H1 (cell line): ENCODE results near the gene ITGB2. TPM values are rescaled to one million over a fixed set of nuclear protein-coding genes. Genes with fewer than 3 reads are reported as not detected.

Experiments
- CTCF ChIA-PET: fragments of 300-600 bp; sonication (Branson Sonifier 250); formaldehyde crosslinking; loops from one replicate; lab custom pipeline; 2021; ENCODE audit not compliant: partially characterized antibody; lab: Charles Lee
- POLR2A ChIA-PET: fragments of 300-600 bp; sonication (Branson Sonifier 250); formaldehyde crosslinking; loops from one replicate; lab custom pipeline; 2021; ENCODE audit warnings: inconsistent platforms; ENCODE audit not compliant: partially characterized antibody; lab: Charles Lee
- DNase-seq, 2 experiments: peaks; one replicate each; pipeline versions ENCODE4 v3.0.0 to v3.0.0-alpha.2; 2010 to 2022; ENCODE audit warnings: low spot score in 2 of 2, low read depth in 1 of 2, mixed read lengths in 1 of 2
- FAIRE-seq: peaks from 2 replicates; lab custom pipeline; 2011; peaks lifted over from hg19 to GRCh38; lab: Jason Lieb, UNC
- H2AFZ ChIP-seq: 2 replicates; pipeline ENCODE4 v1.8.1; 2012; ENCODE audit warnings: low read length, inconsistent platforms
- H2AK5ac ChIP-seq: 2 replicates; pipeline ENCODE4 v1.6.1; 2013; ENCODE audit warnings: low read depth, low read length
- H2BK120ac ChIP-seq: replicated peaks from 2 replicates; pipeline ENCODE3; 2013; ENCODE audit warnings: low read depth, low read length, inconsistent platforms
- H2BK12ac ChIP-seq: 2 replicates; pipeline ENCODE4 v1.6.1; 2013; ENCODE audit warnings: low read depth, low read length
- H2BK15ac ChIP-seq: 2 replicates; pipeline ENCODE4 v1.6.1; 2013; ENCODE audit warnings: low read length
- H2BK20ac ChIP-seq: 2 replicates; pipeline ENCODE4 v1.6.1; 2013; ENCODE audit warnings: low read length
- H2BK5ac ChIP-seq: 2 replicates; pipeline ENCODE4 v1.6.1; 2013; ENCODE audit warnings: low read depth, low read length
- H3K14ac ChIP-seq: 2 replicates; pipeline ENCODE4 v1.6.1; 2013; ENCODE audit warnings: inconsistent platforms; ENCODE audit not compliant: insufficient read length
- H3K18ac ChIP-seq: 2 replicates; pipeline ENCODE4 v1.6.1; 2013; ENCODE audit warnings: low read length; ENCODE audit errors: extremely low read depth
- H3K23ac ChIP-seq: 2 replicates; pipeline ENCODE4 v1.6.1; 2013; ENCODE audit warnings: inconsistent platforms; ENCODE audit not compliant: insufficient read length
- H3K23me2 ChIP-seq: 2 replicates; pipeline ENCODE4 v1.6.1; 2013; ENCODE audit warnings: low read depth, low read length
- H3K27ac ChIP-seq: 2 replicates; pipeline ENCODE4 v1.6.1; 2011; ENCODE audit warnings: low read depth, low read length, inconsistent platforms
- H3K27me3 ChIP-seq, 4 experiments: replicated peaks in 1 of 4; 1 replicate in 1 of 4; 2 replicates in 3 of 4; pipeline versions ENCODE4 v1.6.1 to v1.8.1; 2011 to 2013; ENCODE audit warnings: low read length in 3 of 4, mild to moderate bottlenecking in 3 of 4, inconsistent platforms in 2 of 4, mixed read lengths in 2 of 4, moderate library complexity in 1 of 4; ENCODE audit not compliant: control insufficient read depth in 3 of 4, insufficient read depth in 3 of 4; ENCODE audit errors: extremely low read depth in 1 of 4
- H3K36me3 ChIP-seq, 4 experiments: 2 replicates each; pipeline versions ENCODE4 v1.6.1 to v1.8.1; 2011 to 2013; ENCODE audit warnings: mild to moderate bottlenecking in 4 of 4, low read length in 3 of 4, moderate library complexity in 2 of 4, control low read depth in 1 of 4, inconsistent platforms in 1 of 4; ENCODE audit not compliant: insufficient read depth in 4 of 4, control insufficient read depth in 2 of 4
- H3K4ac ChIP-seq: replicated peaks from 2 replicates; pipeline ENCODE3; 2013; ENCODE audit warnings: low read length, low read depth, mixed read lengths, inconsistent platforms; ENCODE audit not compliant: insufficient read length
- H3K4me1 ChIP-seq, 4 experiments: replicated peaks in 1 of 4; 1 replicate in 1 of 4; 2 replicates in 3 of 4; pipeline versions ENCODE4 v1.6.1 to v1.8.1; 2011 to 2013; ENCODE audit warnings: low read length in 3 of 4, inconsistent platforms in 2 of 4, mixed read lengths in 1 of 4; ENCODE audit not compliant: insufficient read depth in 4 of 4, control insufficient read depth in 3 of 4
- H3K4me2 ChIP-seq, 2 experiments: 2 replicates each; pipeline versions ENCODE4 v1.6.1 to v1.8.1; 2011 to 2013; ENCODE audit warnings: low read depth in 2 of 2, low read length in 2 of 2, control low read depth in 1 of 2, inconsistent platforms in 1 of 2, mild to moderate bottlenecking in 1 of 2; ENCODE audit not compliant: insufficient read depth in 1 of 2
- H3K4me3 ChIP-seq, 4 experiments: fragments of 200-600, 300-600 bp in 1 of 4; sonication (generic), shearing (Covaris generic), sonication (Bioruptor Twin) in 1 of 4; 2 replicates each; pipeline versions ENCODE4 v1.5.1 to v1.8.1; 2011 to 2016; ENCODE audit warnings: low read length in 4 of 4, low read depth in 3 of 4, control low read depth in 2 of 4, inconsistent platforms in 2 of 4, mild to moderate bottlenecking in 2 of 4, mixed read lengths in 1 of 4, moderate library complexity in 1 of 4; ENCODE audit not compliant: insufficient read depth in 2 of 4; ENCODE audit errors: extremely low read depth in 1 of 4
- H3K56ac ChIP-seq: replicated peaks from 2 replicates; pipeline ENCODE3; 2013; ENCODE audit warnings: low read depth, mild to moderate bottlenecking, mixed read lengths, low read length, inconsistent platforms; ENCODE audit not compliant: insufficient read length
- H3K79me1 ChIP-seq: 2 replicates; pipeline ENCODE4 v1.6.1; 2013; ENCODE audit warnings: low read depth, low read length, control low read depth
- H3K79me2 ChIP-seq, 2 experiments: 2 replicates each; pipeline versions ENCODE4 v1.6.1 to v1.8.1; 2012 to 2013; ENCODE audit warnings: low read length in 2 of 2, mild to moderate bottlenecking in 2 of 2, inconsistent platforms in 1 of 2; ENCODE audit not compliant: insufficient read depth in 2 of 2, control insufficient read depth in 1 of 2
- H3K9ac ChIP-seq, 4 experiments: replicated peaks in 1 of 4; 1 replicate in 1 of 4; 2 replicates in 3 of 4; pipeline versions ENCODE4 v1.6.1 to v1.8.1; 2011 to 2013; ENCODE audit warnings: low read depth in 3 of 4, low read length in 3 of 4, control low read depth in 2 of 4, mild to moderate bottlenecking in 2 of 4, moderate library complexity in 2 of 4, inconsistent platforms in 1 of 4; ENCODE audit errors: extremely low read depth in 1 of 4
- H3K9me3 ChIP-seq, 2 experiments: 2 replicates each; pipeline versions ENCODE4 v1.6.1 to v1.8.1; 2012 to 2013; ENCODE audit warnings: mild to moderate bottlenecking in 2 of 2, moderate library complexity in 2 of 2, control low read depth in 1 of 2, inconsistent platforms in 1 of 2, low read depth in 1 of 2, low read length in 1 of 2, mixed read lengths in 1 of 2; ENCODE audit not compliant: insufficient read depth in 2 of 2
- H4K20me1 ChIP-seq, 2 experiments: replicated peaks in 1 of 2; 2 replicates each; pipeline versions ENCODE3 to v1.8.1; 2011 to 2013; ENCODE audit warnings: inconsistent platforms in 2 of 2, low read length in 2 of 2, mild to moderate bottlenecking in 1 of 2; ENCODE audit not compliant: insufficient read depth in 2 of 2, control insufficient read depth in 1 of 2
- H4K5ac ChIP-seq: 2 replicates; pipeline ENCODE4 v1.6.1; 2013; ENCODE audit warnings: low read length, low read depth, mixed read lengths, inconsistent platforms; ENCODE audit not compliant: insufficient read length
- H4K8ac ChIP-seq: 2 replicates; pipeline ENCODE4 v1.8.0; 2013; ENCODE audit warnings: mild to moderate bottlenecking, moderate library complexity, low read length, inconsistent platforms; ENCODE audit not compliant: insufficient read depth; ENCODE audit errors: extremely low read depth
- H4K91ac ChIP-seq: replicated peaks from 2 replicates; pipeline ENCODE3; 2013; ENCODE audit warnings: low read length, mixed read lengths, inconsistent platforms; ENCODE audit not compliant: insufficient read length
- ASH2L ChIP-seq: fragments of 200-600, 300-600 bp; sonication (generic); IDR thresholded peaks from one replicate; pipeline ENCODE4 v1.7.1; 2017; ENCODE audit warnings: low read length
- CHD1 ChIP-seq: IDR thresholded peaks from 2 replicates; pipeline ENCODE4 v1.6.1; 2012; ENCODE audit warnings: low read depth, low read length, improper control_type of control experiment
- CREB1 ChIP-seq: IDR thresholded peaks from 2 replicates; pipeline ENCODE4 v1.6.1; 2012; ENCODE audit warnings: inconsistent platforms
- HDAC6 ChIP-seq: IDR thresholded peaks from one replicate; pipeline ENCODE4 v1.7.1; 2012; ENCODE audit warnings: low read depth, mild to moderate bottlenecking, inconsistent platforms, low read length, moderate library complexity
- JUN ChIP-seq: IDR thresholded peaks from 2 replicates; pipeline ENCODE4 v1.6.1; 2011; ENCODE audit warnings: low read depth, mild to moderate bottlenecking, improper control_type of control experiment, low read length
- KDM4A ChIP-seq: IDR thresholded peaks from one replicate; pipeline ENCODE4 v1.7.1; 2012; ENCODE audit warnings: low read depth, mild to moderate bottlenecking, moderate library complexity, low read length, inconsistent platforms; ENCODE audit not compliant: severe bottlenecking
- NRF1 ChIP-seq: IDR thresholded peaks from 2 replicates; pipeline ENCODE4 v1.6.1; 2011; ENCODE audit warnings: mild to moderate bottlenecking, low read depth, low read length, improper control_type of control experiment
- RBBP5 ChIP-seq: IDR thresholded peaks from 2 replicates; pipeline ENCODE4 v1.7.1; 2012; ENCODE audit warnings: low read depth, mild to moderate bottlenecking, inconsistent platforms, low read length, moderate library complexity, borderline replicate concordance
- WGBS, 2 experiments: shearing (Covaris generic) in 1 of 2; methylation state at CpG; one replicate each; pipeline versions ENCODE4 v1.1.6 to v1.1.7; 2013 to 2015; ENCODE audit warnings: low lambda C conversion rate in 2 of 2, mixed read lengths in 2 of 2, inconsistent platforms in 1 of 2, low coverage in 1 of 2, missing lambda C conversion rate in 1 of 2; ENCODE audit not compliant: insufficient replicate concordance in 2 of 2, insufficient coverage in 1 of 2, insufficient read length in 1 of 2; ENCODE audit errors: extremely low coverage in 1 of 2, missing lambda C conversion rate in 1 of 2; 5-methylcytosine and 5-hydroxymethylcytosine counted together
- polyA plus RNA-seq, 7 experiments: library from polyadenylated mRNA; depleted of rRNA in 3 of 7; stranded (reverse) in 5 of 7; unstranded in 2 of 7; fragments of >200 nt in 5 of 7; fragments of 200-250 nt in 2 of 7; gene quantifications; 1 replicate in 5 of 7; 2 replicates in 1 of 7; 4 replicates in 1 of 7; pipeline versions ENCODE4 v1.2.1 to v1.2.3, GENCODE V29; 2011 to 2013; ENCODE audit warnings: missing spikeins in 2 of 7, mixed read lengths in 2 of 7
- total RNA-seq: library from RNA; stranded (reverse); fragmentation: NEBNext Ultra II Directional; extraction: Animal tissue kit (Norgen Biotek cat#: 25700); gene quantifications from 2 replicates; pipeline ENCODE4 v1.2.1, GENCODE V29; 2021
- TF ChIP-seq, protein P1 (sequence below): IDR thresholded peaks from 2 replicates; pipeline ENCODE4 v1.6.1; 2012; ENCODE audit warnings: low read length, inconsistent platforms
- TF ChIP-seq, protein P2 (sequence below): IDR thresholded peaks from 2 replicates; pipeline ENCODE4 v1.6.1; 2011; ENCODE audit warnings: low read length, improper control_type of control experiment

The ITGB2 gene
- total and polyA plus RNA-seq, 2 of the 8 experiments (the other 6 are each of a cell fraction or from before 2014, with no cell fraction given) = 0.24 to 0.63 TPM

DNA sequence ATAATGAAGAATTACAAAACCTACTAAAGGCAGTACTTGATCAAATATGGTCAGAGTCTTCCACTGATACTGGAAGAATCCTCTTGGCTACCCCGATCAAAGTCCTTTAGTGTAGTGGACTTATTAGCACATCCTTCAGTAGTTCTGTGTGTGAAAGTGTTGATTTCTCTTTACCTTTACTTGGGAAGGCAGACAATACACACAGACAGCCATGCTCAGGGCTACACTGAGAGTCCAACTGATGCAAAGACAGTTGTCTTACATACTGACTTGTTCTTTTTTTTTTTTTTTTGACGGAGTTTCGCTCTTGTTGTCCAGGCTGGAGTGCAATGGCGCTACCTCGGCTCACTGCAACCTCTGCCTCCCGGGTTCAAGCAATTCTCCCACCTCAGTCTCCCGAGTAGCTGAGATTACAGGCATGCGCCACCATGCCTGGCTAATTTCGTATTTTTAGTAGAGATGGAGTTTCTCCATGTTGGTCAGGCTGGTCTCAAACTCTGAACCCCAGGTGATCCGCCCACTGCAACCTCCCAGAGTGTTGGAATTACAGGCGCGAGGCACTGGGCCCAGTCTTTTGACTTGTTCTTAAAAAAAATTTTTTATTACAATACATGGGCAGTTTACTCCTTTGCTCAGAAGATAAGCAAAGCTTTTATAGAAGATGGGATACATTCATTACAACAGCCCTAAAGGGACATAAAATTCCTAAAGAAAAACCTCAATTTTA, 43.7 kb downstream of the ITGB2 start:
- no peak overlapping the region for H2BK120ac ChIP-seq
- H4K5ac ChIP-seq = no peak overlapping the region
- H2AK5ac ChIP-seq = no peak overlapping the region
- H3K79me2 ChIP-seq = peaks cover 8 to 11% of the 10 kb centered on the region in 2 experiments
- no peak overlapping the region for H3K4me2 ChIP-seq
- no peak overlapping the region for H2BK20ac ChIP-seq
- no peak overlapping the region for H2BK5ac ChIP-seq
- ChIA-PET CTCF (interaction anchor here (0.6 to 1.3 kb wide), 6 partner anchors 16 to 263 kb away, joined by 3 read pairs; no protein-coding TSS in a partner anchor), POLR2A (no interaction called here)
- no peak overlapping the region for H3K23ac ChIP-seq
- FAIRE-seq (no peak), DNase-seq (no peak)
- H3K9me3 ChIP-seq = no peaks in the 10 kb centered on the region
- no peak overlapping the region for H3K9ac ChIP-seq
- no peak overlapping the region for H3K56ac ChIP-seq
- WGBS, 2 experiments = 93% methylated on average over 12 of the region's 12 CpGs; no CpG with 5 or more reads in 1 of the 2 experiments
- no peak overlapping the region for H3K18ac ChIP-seq
- H2BK15ac ChIP-seq = no peak overlapping the region
- H3K27ac ChIP-seq = no peak overlapping the region
- no peak overlapping the region for H4K8ac ChIP-seq
- H3K23me2 ChIP-seq = peaks cover 16% of the 10 kb centered on the region
- peaks cover 0 to 22% (median 15%) of the 10 kb centered on the region in 4 experiments; a peak in 5 of 7 replicates for H3K27me3 ChIP-seq
- no peaks in the 10 kb centered on the region; a peak in 1 of 8 replicates for H3K36me3 ChIP-seq
- no peak overlapping the region for H4K91ac ChIP-seq
- H3K4ac ChIP-seq = no peak overlapping the region
- H3K14ac ChIP-seq = no peak overlapping the region
- H2BK12ac ChIP-seq = no peak overlapping the region
- no peak overlapping the region for H2AFZ ChIP-seq
- peaks cover 7 to 8% of the 10 kb centered on the region in 2 experiments for H4K20me1 ChIP-seq
- H3K4me3 ChIP-seq = no peak overlapping the region
- peaks cover 6% of the 10 kb centered on the region for H3K79me1 ChIP-seq
- peaks cover 1 to 6% (median 4%) of the 10 kb centered on the region in 4 experiments for H3K4me1 ChIP-seq
- TF ChIP-seq RBBP5 (no peak), CREB1 (no peak), CHD1 (no peak), JUN (no peak), KDM4A (no peak), HDAC6 (no peak), NRF1 (no peak), ASH2L (no peak)
- TF ChIP-seq, protein P1, sequence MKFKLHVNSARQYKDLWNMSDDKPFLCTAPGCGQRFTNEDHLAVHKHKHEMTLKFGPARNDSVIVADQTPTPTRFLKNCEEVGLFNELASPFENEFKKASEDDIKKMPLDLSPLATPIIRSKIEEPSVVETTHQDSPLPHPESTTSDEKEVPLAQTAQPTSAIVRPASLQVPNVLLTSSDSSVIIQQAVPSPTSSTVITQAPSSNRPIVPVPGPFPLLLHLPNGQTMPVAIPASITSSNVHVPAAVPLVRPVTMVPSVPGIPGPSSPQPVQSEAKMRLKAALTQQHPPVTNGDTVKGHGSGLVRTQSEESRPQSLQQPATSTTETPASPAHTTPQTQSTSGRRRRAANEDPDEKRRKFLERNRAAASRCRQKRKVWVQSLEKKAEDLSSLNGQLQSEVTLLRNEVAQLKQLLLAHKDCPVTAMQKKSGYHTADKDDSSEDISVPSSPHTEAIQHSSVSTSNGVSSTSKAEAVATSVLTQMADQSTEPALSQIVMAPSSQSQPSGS = no peak
- TF ChIP-seq, protein P2, sequence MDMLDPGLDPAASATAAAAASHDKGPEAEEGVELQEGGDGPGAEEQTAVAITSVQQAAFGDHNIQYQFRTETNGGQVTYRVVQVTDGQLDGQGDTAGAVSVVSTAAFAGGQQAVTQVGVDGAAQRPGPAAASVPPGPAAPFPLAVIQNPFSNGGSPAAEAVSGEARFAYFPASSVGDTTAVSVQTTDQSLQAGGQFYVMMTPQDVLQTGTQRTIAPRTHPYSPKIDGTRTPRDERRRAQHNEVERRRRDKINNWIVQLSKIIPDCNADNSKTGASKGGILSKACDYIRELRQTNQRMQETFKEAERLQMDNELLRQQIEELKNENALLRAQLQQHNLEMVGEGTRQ = no peak
